Esophagus muscularis mucosa (tissue), 4 donors: ENCODE results near the gene DGUOK.

Experiments
- CTCF ChIP-seq, 3 experiments: fragments of 200-600 bp in 2 of 3; fragments of 450-650 bp in 1 of 3; sonication (generic) in 2 of 3; IDR thresholded peaks; one replicate each; pipeline ENCODE4 v1.5.1; 2017 to 2019; ENCODE audit warnings: antibody characterized with exemption in 3 of 3, mild to moderate bottlenecking in 2 of 3, moderate library complexity in 1 of 3
- EP300 ChIP-seq: sonication (generic); formaldehyde crosslinking; IDR thresholded peaks from one replicate; pipeline ENCODE4 v1.6.1; 2017; ENCODE audit warnings: antibody characterized with exemption
- POLR2A ChIP-seq: fragments of 450-650 bp; IDR thresholded peaks from one replicate; pipeline ENCODE4 v1.6.1; 2017; ENCODE audit warnings: antibody characterized with exemption, moderate library complexity, mild to moderate bottlenecking, low read depth
- POLR2AphosphoS5 ChIP-seq, 2 donors: sonication (generic); formaldehyde crosslinking; IDR thresholded peaks; one replicate each; pipeline ENCODE4 v1.6.1; 2017; ENCODE audit warnings: antibody characterized with exemption in 2 of 2

- TF ChIP-seq CTCF (IDR thresholded peaks at IDR 0.05) (no peak), POLR2A (no peak), POLR2AphosphoS5 (IDR thresholded peaks at IDR 0.05) (no peak), EP300 (no peak)
These were observed 1.5 kb upstream of the DGUOK start for GRCh38 chr2:73925033-73925704.
